ENCODE measurements around the gene MTUS2.

- no peak for TF ChIP-seq CTCF (IDR thresholded peaks at IDR 0.05)
- no peak for TF ChIP-seq POLR2A (IDR thresholded peaks at IDR 0.05)
Measured at GRCh38 chr13:28865951-28866350, 45.8 kb downstream of the MTUS2 start.
